ENCODE results near the gene OBSCN.
"Not testable (repeated sequence)": the region's sequence is repeated elsewhere in the genome, so short reads cannot be mapped to it uniquely, and the experiment has no call there.

OBSCN gene

GRCh38 chr1:228262475-228262874 is 54.6 kb downstream of the OBSCN start:
- DNase-seq (ENCODE audit: low read depth in 2 of 2) = no peak

- no peak for DNase-seq (ENCODE audit: low read depth in 2 of 2)
Observed at GRCh38 chr1:228263636-228264035, 55.8 kb downstream of the OBSCN start.

GRCh38 chr1:228264090-228264829 is 56.4 kb downstream of the OBSCN start:
- no peak for DNase-seq (ENCODE audit: low read depth in 2 of 2)

- no peak for DNase-seq (ENCODE audit: low read depth in 2 of 2)
Observed at GRCh38 chr1:228265167-228265566, 57.3 kb downstream of the OBSCN start.

- DNase-seq (ENCODE audit: low read depth in 2 of 2) = no peak
Observed at GRCh38 chr1:228267962-228268880, 60.4 kb downstream of the OBSCN start.

GRCh38 chr1:228268881-228269265 is 61.0 kb downstream of the OBSCN start:
- no peak for DNase-seq (ENCODE audit: low read depth in 2 of 2)

GRCh38 chr1:228269431-228269830 is 61.6 kb downstream of the OBSCN start:
- not testable (repeated sequence) for DNase-seq (ENCODE audit: low read depth in 2 of 2)

- no peak for DNase-seq (ENCODE audit: low read depth in 2 of 2)
Observed at GRCh38 chr1:228270032-228270431, 62.2 kb downstream of the OBSCN start.

GRCh38 chr1:228271701-228272251 is 63.9 kb downstream of the OBSCN start:
- no peak for DNase-seq (ENCODE audit: low read depth in 2 of 2)

GRCh38 chr1:228272331-228272791 is 64.5 kb downstream of the OBSCN start:
- no peak for DNase-seq (ENCODE audit: low read depth in 2 of 2)

- DNase-seq (ENCODE audit: low read depth in 2 of 2) = no peak
Observed at GRCh38 chr1:228272831-228273571, 65.2 kb downstream of the OBSCN start.

- no peak for DNase-seq (ENCODE audit: low read depth in 2 of 2)
Observed at GRCh38 chr1:228273720-228274451, 66.0 kb downstream of the OBSCN start.

GRCh38 chr1:228274452-228275178 is 66.8 kb downstream of the OBSCN start:
- DNase-seq (ENCODE audit: low read depth in 2 of 2) = no peak

GRCh38 chr1:228275179-228275429 is 67.3 kb downstream of the OBSCN start:
- DNase-seq (ENCODE audit: low read depth in 2 of 2) = no peak

GRCh38 chr1:228275430-228276173 is 67.8 kb downstream of the OBSCN start:
- DNase-seq (ENCODE audit: low read depth in 2 of 2) = peak; percentile 81 to 87

- DNase-seq (ENCODE audit: low read depth in 2 of 2) = no peak
Observed at GRCh38 chr1:228276174-228276831, 68.5 kb downstream of the OBSCN start.

GRCh38 chr1:228276901-228277490 is 69.2 kb downstream of the OBSCN start:
- no peak for DNase-seq (ENCODE audit: low read depth in 2 of 2)

GRCh38 chr1:228277491-228278431 is 69.9 kb downstream of the OBSCN start:
- DNase-seq (ENCODE audit: low read depth in 2 of 2) = no peak

All from stimulated activated CD8-positive, alpha-beta memory T cell treated with anti-CD3 and anti-CD28 coated beads, Interleukin-15, amount 100 ng/mL, for 4 hours (primary cell).